Coronary artery (tissue), 2 donors: ENCODE data around the gene NLRP6.

Experiments
- DNase-seq: peaks from one replicate; pipeline ENCODE4 v3.0.0-alpha.2; 2017; ENCODE audit warnings: low spot score
- H3K27ac ChIP-seq, 2 donors: fragments of 200-600 bp; sonication (generic); one replicate each; pipeline ENCODE4 v1.5.1; 2016 to 2019
- H3K4me3 ChIP-seq: fragments of 200-600 bp; sonication (generic); 2 replicates; pipeline ENCODE4 v1.5.1; 2016; ENCODE audit warnings: mild to moderate bottlenecking, moderate library complexity
- CTCF ChIP-seq: fragments of 200-600 bp; sonication (generic); IDR thresholded peaks from one replicate; pipeline ENCODE4 v1.5.1; 2019; ENCODE audit warnings: antibody characterized with exemption

The NLRP6 gene

DNA sequence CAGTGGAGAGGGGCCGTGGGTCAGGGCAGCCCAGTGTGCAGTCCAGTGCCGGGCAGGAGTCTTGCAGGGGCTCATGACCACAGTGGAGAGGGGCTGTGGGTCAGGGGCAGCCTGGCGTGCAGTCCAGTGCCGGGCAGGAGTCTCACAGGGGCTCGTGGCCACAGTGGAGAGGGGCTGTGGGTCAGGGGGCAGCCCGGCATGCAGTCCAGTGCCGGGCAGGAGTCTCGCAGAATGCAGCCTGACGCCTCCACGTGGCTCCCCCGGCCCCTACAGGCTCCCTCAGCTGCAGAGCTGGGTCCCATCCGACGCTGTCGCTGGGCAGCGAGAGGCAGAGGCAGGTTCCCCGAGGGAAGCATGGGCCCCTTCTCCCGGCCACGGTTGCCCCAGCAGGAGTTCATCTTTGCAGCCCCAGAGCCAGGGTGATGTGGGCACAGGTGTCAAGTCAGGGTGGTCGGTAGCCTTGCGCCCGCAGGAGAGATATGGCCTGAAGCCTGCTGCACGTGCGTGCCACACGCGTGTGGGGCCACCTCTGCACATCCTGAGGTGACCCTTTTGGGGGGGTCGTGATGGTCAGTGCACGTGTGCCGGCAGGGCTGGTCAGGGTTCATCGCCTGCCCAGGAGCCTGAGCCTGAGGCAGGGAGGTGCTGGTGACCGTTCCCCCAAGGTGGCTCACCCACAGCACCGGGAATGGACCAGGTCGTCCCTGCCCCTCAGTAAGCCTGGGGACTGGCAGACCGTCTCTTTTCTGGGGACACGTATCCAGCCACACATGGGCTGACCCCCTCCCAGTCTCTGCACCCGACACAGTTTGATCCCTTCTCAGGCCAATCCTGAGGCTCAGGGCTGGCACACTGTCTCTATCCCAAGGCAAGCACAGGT is 18.2 kb downstream of the NLRP6 start:
- DNase-seq: no peak
- no peak for TF ChIP-seq CTCF
- H3K4me3 ChIP-seq: no peak overlapping the region
- no peak overlapping the region for H3K27ac ChIP-seq

DNA sequence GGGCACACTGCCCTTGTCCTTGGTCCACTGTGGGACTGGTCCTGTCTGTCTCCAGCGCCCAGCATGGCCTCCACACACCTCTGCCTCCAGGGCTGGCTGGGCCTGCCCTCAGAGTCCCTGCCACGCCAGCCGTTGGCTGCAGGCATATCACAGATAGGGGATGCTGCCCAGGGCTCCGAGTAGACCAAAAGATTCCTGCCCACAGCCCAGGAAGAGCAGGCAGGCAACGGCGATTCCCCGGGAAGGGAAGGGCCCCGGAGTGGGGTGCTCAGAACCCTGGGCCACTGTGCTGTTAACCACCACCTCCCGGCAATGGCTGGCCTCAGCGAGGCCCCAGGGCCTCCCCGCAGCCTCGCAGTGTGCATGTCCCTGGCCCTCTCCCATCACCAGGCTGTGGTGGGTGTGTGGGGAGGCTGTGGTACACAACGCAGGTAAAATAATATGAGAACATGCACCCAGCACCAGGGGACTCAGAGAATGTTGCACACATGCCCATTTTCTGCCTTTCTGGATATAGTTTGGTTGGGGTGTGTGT is 18.9 kb downstream of the NLRP6 start:
- no peak for TF ChIP-seq CTCF
- H3K4me3 ChIP-seq: no peak overlapping the region
- DNase-seq: no peak
- H3K27ac ChIP-seq: no peak overlapping the region

- Histone ChIP-seq H3K27ac (no peak overlapping the region), H3K4me3 (no peak overlapping the region)
- no peak for DNase-seq
- TF ChIP-seq CTCF: no peak
Observed at GRCh38 chr11:297586-298405, 19.6 kb downstream of the NLRP6 start.

DNA sequence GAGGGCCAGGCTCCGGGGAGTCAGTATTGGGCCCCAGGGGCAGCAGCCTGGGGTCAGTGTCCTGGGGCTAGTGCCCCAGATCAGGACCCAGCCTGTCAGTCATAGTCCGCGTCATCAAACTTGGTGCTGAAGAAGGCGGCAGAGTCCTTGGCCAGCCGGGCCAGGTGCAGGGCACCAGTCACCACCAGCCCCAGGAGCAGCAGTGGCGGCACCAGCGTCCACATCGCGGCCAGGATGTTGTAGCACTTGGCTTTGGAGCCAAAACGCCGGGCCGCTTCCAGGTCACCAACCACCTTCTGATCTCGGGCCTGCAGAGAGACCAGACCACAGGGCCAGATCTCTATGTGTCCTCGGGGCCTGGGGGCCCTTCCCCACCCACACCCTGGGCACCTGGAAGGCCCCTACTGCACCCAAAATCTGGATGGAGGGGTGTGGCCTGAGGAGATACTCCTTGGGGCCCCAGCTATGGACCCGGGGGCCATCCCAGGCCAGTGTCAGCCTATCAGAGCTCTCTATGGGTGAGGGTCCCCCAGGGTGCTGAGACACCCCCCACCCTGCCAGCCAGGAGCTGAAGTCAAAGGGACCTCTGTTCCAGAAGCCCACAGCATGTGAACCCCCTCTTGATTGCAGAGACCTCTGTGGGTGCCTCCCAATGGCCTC is 20.3 kb downstream of the NLRP6 start:
- TF ChIP-seq CTCF: no peak
- Histone ChIP-seq H3K27ac (no peak overlapping the region), H3K4me3 (no peak overlapping the region)
- no peak for DNase-seq

DNA sequence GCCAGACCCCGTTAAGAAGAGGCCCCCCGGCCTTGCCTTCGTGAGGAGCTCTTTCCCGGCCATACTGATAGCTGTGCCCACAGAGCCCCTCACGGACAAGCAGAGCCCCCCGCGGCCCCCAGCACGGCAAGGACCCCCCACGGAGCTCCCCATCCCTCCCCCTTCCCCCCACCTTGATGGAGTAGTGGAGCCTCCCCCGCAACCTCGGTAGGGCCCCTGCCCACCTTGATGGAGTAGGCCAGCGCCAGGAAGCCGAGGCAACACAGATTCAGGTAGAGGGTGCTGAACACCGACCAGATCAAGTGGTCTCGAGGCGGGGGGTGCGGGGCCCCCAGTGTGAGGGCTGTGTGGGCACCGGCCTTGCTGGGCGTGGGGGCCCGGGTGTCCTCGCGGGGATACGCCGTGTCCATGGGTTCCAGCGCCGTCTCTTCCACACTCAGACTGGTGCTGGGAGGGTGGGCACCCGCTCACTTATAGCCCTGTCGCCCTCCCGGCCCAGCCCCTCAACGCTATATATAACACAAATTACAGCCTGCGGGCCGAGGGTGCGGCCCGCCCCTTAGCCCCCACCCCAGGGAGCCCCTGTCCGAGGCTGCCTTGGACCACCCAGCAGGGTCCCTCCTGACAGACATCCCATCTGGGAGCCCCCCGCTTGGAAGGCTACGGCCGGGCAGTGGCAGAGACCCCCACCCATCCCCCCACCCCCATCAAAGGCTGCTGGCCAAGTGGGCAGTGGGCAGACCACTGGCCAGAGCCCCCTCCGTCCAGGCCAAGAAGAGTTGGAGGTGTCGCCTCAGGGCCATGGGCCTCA is 21.1 kb downstream of the NLRP6 start, which contains the start of gene IFITM5:
TSS of gene IFITM5 (minus strand) at position 446 of the 811 bp plus-strand sequence. CDS start at position 410, 36 bp downstream.
- Histone ChIP-seq H3K4me3 (no peak within 1 kb of the TSS), H3K27ac (no peak within 1 kb of the TSS)
- no peak for DNase-seq
- no peak for TF ChIP-seq CTCF
